HG03460 (cell line): ENCODE results near the gene MAPKBP1.

Experiments used
- ATAC-seq: cut with Tn5 transposase; IDR thresholded peaks from one replicate; pipeline ENCODE4 v1.9.1; 2021; ENCODE audit not compliant: unreplicated experiment

MAPKBP1 gene

DNA sequence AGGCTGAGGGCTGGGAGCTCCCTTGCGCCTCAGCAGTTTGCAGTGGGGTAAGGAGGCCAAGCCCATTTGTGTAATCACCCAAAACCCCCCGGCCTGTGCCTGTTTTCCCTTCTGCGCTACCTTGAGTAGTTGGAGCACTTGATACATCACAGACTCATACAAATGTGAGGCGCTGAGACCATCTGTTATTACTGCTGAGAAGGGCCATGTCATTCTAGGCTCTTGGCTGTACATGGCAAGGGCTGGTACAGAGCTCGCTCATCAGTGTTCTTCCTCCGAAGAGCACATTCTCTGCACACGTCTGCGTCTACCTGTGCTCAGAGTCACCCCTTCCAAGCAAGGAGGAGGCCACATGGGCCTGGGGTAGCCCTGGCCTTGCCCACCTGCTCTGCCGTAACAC, 73.7 kb downstream of the MAPKBP1 start:
- ATAC-seq: no peak

DNA sequence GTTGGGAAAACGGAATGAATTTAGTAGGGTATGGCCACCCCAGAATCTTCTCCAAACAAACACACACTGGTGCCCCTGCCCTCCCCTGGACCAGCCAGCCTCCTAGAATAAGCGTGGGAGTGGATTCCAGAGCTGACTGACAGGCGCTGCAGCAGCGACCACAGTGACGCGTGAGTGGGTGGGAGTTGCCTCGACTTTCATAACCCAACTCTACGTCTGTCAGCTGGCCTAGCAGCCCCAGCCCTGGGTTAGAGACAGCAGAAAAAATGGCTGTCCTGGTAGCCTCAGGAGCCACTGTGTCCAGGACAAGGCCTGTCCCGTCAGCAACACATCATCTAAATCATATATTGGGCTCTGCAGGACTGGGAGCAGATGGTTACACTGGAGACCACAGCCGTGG, 74.3 kb downstream of the MAPKBP1 start:
- no peak for ATAC-seq

DNA sequence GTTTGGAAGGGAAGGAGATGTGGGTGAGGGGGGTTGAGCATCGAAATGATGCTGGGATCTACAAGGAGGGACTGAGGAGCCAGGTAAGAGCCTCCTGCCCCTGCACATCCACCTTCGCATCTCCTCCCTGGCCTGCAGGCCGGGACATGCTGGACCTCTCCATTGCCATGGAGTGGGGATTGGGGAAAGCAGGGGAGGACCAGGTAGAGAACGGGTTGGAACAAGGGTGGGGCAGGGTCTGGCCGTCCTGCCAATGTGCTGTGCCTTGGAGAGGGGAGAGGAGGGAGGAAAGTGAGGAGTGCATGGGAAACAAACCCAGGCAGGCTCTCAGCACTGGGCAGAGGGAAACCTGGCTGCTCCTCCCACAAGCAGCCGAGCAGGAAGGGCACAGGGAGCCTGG, 74.9 kb downstream of the MAPKBP1 start:
- ATAC-seq: no peak

DNA sequence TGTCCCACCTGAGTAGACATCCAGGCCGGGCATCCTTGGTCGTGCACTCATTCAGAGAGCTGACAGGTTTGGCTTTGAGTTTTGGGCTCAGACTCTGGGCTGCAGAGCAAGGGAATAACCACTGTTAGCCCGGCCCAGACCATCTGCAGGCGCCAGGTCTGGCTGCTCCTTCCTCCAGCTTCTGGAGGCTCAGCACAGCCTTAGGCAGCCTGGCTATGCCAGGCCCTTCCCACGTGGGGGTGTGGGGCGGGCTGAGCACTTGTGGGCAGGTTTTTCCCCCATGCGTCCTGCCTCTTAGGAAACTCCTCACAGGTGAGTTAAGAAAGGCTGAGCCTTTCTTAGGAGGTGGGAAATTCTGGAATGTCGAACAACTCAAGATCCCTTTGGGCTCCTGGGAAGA, 75.6 kb downstream of the MAPKBP1 start:
- ATAC-seq: no peak

DNA sequence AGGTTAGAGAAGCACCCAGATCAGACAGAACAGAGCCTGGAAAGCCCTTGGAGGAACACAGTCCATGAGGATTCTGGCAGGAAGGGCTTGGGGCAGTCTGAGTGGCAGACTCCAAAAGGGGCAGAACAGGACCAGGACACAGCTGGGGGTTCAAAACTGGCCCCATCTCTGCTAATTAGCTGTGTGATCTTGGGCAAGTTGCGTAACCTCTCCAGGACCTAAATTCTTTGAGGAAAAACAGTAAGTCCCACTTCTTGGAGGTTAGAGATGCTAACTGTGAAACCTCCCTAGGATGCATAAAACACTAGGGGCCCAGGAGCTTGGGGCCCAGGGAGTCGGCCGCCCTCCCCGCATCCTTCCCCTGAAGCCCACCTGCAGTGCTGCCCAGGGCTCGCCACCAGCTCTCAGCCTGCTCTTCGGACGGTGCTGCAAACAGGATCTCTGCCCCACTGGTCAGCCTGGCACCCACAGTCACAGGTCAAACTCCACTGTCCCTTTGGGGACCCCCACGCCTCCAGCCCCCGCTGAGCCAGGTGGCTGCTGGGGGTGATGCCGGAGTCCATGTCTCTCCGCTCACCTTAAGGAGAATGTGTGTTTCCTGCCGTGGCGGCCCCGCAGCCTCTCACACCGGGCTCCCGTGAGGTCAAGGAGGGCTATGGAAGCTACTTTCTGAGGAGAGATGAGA, 76.3 kb downstream of the MAPKBP1 start:
- ATAC-seq: no peak

DNA sequence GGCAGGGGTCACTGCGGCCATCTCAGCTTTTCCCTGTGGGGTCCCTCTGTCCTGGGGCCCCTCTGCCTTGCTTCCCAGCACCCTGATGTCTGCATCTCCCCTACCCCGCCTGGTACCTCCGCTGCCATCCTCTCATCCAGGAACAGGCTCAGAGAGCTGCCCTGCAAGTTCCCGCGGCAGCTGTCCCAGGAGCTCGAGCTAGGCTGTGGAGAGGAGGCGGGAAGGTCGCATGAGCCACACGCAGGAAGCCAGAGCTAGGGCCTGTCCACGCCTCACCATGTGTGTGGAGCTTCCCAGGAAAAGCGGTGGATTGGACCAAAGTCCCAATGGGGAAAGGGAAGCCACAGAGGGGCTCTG, 76.9 kb downstream of the MAPKBP1 start:
- ATAC-seq: no peak

DNA sequence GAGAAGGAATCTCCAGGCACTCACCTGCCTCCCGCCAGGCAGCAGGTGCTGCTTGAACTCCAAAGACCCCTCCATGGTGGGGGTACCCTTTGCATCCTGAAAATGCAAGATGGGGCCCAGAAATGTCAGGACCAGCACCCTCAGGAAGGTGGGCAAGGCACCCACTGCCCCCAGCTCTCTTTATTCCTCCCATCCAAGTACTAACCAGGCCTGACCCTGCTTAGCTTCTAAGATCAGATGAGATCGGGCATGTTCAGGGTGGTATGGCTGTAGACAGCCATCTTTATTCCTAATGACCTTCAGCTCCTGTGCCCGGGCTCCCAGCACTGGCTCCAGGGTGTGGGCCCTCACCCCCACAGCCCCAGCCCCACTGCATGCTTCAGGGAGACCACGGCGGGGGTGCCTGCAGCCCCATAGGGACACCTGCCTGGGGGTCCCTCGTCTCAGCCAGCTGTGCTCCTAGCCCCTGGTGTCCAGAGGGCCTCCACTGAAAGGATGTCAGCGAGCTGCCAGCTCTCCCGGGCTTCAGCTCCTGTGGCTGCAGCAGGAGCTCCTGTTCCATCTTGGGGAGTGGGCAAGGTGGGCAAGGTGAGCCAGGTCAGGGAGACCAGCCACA, 77.6 kb downstream of the MAPKBP1 start:
- no peak for ATAC-seq

DNA sequence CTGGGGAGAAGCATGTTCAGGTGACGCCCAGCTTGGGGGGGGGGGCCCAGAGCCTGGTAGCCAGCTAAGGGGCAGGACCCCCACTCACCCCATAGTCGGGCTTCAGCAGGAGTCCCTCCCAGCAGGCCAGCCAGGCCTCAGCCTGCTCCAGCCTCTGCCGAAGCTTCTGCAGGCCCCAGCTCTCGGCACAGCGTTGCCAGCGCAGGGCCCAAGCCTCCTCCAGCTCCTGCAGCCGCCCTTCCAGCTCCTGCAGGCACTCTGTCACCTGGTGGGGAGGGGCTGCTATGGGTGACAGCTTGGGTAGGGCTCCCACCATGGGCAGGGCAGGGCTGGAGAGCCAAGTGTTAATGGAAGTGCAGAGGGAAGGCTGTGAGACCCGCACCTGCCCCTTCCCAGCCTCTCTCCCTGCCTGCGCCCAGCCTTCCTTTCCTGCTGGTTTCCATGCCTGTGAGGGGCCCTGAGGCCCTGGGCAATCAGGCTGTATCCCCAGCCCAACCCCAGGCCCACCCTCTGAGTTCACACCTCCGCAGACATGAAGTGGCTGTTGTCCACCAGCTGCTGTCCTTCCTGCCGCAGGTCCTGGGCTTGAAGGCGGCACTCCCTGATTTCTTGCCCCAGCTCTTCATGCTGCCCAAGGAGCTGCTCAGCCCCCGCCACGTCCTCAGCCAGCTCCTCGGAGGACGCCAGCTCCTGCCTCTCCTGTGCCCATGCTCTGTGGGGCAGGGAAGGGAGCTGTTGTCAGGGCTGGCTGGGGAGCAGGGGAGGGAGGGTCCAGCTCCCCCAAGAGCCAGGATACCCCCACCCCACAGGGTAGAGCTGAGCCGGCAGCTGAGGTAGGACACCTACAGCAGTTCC, 78.7 kb downstream of the MAPKBP1 start:
- no peak for ATAC-seq

DNA sequence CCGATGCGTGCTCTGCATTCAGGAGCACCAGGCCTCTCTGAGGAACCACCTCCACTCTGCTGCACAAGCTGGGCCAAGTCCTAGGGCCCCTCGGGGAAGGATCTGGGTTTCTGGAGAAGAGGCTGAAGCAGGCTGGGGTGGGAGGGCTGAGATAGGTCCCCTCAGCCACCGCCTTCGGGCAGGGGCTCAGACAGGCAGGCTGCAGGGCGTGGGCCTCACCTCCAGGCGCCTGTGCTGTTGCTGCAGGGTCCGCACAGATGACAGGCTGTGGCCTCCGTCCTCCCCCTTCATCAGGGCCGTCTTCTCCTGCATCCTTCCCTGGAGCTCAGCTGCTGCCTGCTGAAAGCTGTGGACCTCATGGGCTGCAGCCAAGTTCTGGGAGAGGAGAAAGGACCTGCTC, 79.5 kb downstream of the MAPKBP1 start:
- ATAC-seq: no peak

DNA sequence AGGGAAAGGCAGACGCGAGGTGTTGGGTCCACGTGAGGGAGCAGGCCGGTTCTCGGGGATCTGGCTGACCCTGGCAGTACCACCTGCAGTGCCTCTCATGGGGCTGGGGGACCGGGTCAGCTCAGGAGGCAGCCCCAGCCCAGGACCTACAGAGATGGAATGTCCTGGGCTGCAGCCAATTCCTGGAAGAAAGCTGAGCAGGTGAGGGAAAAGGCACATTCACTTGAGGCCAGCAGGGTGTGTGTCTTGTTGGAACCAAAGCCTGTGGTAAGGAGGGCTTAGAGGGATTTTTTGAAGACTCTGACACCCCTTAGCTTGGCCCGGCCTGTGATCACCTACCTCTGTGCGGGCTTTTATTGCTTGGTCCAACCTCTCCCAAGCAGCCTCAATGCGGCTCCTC, 80.2 kb downstream of the MAPKBP1 start:
- no peak for ATAC-seq

DNA sequence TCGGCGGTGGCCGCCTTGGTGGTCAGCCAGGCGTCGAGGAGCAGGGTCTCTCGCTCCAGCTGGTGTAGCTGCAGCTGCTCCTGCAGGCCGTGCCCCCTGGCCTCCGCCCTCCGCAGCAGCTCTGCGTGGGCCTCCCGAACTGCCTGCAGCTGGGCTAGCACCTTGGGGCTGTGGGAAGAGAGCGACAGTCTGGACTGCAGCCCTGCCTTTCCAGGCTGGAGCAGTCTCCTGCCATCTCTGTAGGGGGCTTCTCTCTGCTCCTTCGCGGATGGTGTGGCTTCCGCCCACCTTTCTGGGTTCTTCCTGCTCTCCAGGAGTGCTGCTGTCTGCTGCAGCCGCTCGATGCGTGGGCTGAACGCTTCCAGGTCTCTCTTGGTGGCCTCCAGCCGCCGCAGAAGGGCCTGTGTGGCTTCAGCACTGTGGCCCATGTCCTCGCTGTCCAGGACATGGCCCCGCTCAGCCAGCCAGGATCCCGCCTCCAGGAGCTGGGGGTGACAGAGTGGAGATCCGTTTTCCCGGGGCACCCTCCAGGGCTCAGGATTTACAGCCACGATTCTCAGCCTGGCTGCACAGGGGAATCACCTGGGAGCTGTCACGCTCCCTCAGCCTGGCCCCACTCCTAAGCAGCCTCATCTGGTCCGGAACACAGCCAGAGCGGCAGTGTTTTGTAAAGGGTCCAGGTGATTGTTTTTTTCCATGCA, 81.1 kb downstream of the MAPKBP1 start:
- no peak for ATAC-seq

DNA sequence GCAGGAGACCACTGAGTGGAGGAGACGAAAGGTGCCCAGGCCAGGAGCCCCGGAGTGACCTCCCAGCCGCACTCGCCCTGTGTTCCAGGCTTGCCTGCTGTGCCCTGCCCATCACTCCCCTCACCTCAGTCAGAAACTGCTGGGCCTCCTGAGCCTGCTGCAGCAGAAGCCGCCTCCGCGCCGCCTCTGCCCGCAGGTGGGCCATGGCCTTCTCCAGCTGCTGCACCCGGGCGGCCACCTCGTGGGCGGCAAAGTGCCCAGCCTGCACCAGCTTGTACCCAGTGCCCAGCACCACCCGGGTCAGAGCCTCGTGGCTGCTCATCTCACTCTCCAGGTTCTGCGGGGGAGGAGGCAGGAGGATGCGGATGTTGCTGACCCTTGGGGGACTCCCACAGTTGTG, 82.0 kb downstream of the MAPKBP1 start:
- no peak for ATAC-seq

DNA sequence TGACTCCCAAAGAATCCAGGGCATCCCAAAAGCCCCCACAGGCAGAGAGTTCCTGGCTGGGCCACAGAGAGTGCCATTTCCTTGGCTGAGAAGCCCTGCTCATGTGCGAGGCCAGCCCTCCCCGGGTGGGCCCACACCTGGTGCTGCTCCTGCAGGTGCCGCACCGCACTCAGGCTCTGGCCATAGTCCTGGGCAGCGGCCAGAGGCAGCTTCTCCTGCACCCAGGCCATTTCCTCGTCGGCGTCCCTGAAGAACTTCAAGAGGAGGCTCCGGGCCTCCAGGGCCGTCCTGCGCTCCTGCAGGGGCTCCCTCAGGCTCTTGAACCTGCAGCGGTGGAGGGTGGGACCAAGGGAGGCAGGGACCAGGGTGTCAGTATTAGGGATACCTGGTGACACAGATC, 82.4 kb downstream of the MAPKBP1 start:
- ATAC-seq: no peak

DNA sequence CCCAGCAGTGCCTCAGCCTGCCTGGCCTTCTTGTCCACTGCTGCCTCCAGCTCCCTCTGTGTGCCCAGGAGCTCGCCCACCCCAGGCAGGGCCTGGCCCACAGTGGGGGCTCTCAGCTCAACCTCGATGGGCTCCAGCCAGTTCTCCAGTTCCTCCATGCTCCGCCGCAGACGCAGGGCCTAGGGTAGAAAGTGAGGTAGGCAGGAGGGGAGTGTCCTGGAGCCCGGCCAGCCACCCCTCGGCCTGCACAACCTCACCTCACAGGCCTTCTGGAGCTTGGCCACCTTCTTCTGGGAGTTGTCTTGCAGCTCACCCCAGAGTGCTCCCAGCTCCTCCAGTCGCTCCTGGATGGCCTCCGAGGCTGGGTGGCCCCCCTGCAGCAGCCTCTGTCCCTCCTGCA, 83.0 kb downstream of the MAPKBP1 start:
- no peak for ATAC-seq

DNA sequence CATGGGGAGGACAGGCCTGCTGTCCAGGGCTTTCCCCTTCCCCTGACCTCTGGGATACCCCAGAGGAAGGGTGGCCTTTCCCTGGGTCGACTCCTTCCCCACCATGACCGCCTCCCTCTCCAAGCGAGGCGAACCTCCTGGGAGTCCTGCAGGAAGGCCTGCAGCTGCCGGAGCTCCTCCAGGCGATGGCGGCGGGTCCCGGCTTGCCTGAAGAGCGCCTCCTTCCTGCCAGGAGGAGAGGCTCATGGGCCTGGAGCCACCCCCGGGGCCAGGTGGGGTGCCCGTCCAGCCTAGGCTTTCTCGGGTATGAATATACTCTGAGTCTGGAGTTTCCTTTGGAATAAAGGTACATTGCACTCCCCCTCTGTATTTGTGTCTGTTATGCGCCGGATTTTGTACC, 84.5 kb downstream of the MAPKBP1 start:
- ATAC-seq: no peak

DNA sequence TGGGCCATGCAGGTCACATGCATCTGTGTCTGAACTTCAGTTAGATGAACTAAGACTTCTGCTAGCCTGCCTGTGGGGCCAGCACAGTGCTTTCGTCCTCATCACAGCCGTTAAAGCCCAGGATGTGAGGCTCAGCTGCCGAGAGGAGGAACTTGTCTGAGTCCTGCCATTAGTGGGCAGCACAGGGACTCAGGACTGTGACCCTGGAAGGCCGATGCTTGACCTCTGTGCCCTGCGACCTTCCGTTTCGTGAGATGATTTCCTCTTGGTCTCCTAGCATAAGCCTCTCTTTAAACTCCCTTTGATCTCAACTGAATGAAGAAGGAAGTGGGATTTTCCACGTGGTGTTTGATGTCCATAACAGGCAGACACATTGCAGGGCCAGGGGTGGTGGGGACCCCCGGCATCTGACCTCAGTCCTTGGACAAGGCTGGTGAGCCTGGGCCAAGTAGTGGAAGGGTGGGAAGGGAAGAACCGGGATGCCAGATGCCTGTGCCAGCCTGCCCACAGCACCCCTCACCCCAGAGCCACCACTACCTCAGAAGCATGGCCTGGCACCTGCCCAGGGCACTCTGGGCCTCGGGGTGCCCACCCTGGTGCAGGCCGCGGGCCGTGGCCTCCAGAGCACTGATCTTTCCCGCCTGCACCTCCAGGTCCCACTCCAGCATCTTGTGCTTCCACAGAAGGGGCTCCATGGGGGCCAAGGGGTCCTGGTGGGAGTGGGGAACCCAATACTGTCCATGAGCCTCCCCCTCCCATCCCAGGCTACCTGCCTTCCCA, 86.0 kb downstream of the MAPKBP1 start:
- ATAC-seq: no peak

DNA sequence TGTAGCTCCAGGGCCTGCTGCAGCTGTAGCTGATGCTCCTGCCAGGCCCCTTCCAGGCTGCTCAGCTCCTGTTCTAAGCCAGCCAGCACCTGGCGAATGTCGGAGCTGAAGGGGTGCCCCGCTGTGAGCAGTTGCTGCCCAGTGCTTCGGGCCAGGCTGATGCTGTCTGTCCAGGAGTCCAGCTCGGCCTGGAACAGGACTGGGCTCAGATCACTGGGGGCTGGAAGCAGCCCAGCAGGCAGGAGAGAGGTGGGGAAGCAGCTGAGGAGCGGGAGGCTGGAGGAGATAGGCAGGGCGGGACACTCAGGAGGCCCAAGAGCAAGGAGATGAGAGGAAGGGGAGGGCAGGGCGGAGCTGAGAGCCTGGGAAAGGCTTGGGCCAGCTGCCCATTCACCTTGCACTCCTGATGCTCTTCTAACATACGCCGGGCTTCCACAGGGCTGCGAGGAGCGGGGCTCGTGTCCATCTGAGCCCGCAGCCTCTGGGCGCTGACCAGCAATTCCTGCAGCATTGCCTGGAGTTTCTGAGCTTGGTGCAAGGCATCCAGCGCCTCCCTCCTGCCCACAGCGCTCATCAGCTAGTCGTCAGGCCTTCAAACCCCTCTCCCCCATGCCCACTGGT, 87.6 kb downstream of the MAPKBP1 start:
- no peak for ATAC-seq

DNA sequence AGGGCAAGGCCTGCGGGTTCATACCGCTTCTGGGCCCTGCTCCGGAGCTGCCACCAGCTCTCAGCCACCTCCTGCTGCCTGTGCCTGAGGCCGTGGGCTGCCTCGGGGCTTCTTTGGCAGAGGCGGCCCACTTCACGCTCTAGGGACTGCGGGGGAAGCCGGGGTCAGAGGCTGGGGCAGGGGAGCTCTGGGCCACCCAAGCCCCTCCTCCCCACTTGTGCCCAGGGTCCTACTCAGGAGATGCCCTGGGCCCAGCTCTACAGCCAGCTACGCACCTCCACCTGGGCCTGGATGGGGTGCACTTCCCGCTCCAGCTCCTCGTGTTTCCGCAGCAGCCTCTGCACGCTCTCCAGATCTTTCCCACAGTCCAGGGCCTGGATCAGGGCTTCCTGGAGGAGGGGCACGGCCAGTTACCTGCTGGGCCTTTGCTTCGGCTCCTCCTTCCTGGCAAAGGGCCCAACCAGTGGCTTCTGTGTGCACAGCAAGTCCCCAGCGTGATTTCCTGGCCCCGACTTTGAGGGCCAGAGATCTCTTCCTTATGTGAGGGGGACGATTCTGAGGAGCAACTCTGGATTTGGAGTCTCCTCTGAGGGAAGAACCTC, 88.3 kb downstream of the MAPKBP1 start:
- ATAC-seq: no peak

DNA sequence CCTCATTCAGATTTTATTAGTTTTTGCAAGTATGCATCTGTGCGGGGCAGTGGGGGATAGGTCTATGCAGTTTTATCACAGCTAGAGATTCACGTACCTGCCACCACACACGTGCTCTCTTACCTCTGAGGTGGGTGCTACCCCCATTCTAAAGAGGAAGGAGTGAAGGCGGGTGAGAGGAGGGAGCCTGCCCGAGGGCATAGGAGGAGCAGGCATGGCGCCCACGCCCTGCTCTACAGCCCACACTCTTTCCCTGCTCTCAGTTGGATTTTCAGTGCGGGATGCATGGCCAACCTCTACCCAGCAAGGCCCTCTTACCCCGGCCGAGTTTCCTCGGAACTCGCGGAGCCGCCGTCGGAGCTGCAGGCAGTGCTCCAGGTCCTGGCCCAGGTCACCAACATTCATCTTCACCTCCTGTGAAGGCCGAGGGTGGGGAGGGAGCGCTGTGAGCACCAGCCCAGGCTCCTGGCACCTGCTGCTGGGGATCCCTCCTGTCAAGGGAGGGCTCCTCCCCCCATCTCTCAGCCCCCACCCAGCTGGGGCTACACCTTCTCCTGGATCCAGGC, 91.3 kb downstream of the MAPKBP1 start:
- ATAC-seq: no peak

DNA sequence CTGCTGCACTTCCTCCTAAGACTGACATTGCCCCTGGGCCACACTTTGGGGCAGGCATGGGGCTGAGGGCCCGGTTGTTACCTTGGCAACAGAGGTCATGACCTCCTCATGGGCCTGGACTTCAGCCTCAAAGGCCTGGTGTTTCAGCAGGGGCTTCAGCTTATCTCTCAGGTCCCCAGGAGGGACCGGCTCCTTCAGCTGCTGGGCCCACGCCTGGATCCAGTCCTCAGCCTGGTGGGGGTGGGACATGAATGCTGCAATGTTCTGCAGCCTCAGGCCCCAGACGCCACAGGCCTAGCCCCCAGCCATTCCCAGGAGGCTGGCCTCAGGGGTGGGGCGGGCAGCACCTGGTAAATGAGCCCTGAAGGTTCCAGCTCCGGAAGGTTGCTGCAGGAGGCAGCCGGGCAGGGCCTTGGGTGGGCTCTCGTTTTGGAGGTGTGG, 92.0 kb downstream of the MAPKBP1 start:
- ATAC-seq: no peak
